ENCODE data around the gene MRPS25. TPM values are rescaled to one million over a fixed set of nuclear protein-coding genes. Genes with fewer than 3 reads are reported as not detected.

The MRPS25 gene
- total and polyA plus RNA-seq, 2 experiments from 2014 or later: 30.9 to 59.9 TPM

- DNase-seq (ENCODE audit: low spot score): no peak
- Histone ChIP-seq H3K4me2 (no peak overlapping the region), H3K36me3 (replicated peaks; ENCODE audit: insufficient read depth, low read depth) (no peaks in the 10 kb centered on the region), H4K20me1 (ENCODE audit: insufficient read depth, poor library complexity, severe bottlenecking) (no peaks in the 10 kb centered on the region), H2AFZ (no peak overlapping the region), H3K4me3 (no peak overlapping the region), H3K9me2 (replicated peaks; ENCODE audit: insufficient read depth) (no peaks in the 10 kb centered on the region), H3K79me2 (peaks cover 30% of the 10 kb centered on the region), H3K4me1 (ENCODE audit: insufficient read depth) (no peaks in the 10 kb centered on the region), H3K27ac (no peak overlapping the region), H3K9me3 (ENCODE audit: low read depth) (no peaks in the 10 kb centered on the region), H3K27me3 (no peaks in the 10 kb centered on the region)
- TF ChIP-seq CTCF (IDR thresholded peaks at IDR 0.05; ENCODE audit: poor library complexity) (no peak), EZH2 (IDR thresholded peaks at IDR 0.05; ENCODE audit: borderline replicate concordance) (no peak), EZH2phosphoT487 (IDR thresholded peaks at IDR 0.05; ENCODE audit: low read depth, severe bottlenecking, unreplicated experiment) (no peak)
- WGBS (ENCODE audit: low lambda C conversion rate, missing lambda C conversion rate): 97% methylated on average over 5 of the region's 5 CpGs
Measured at GRCh38 chr3:15094187-15094875, 29.2 kb upstream of the MRPS25 start.

GRCh38 chr3:15092686-15093085 lies 27.6 kb upstream of the MRPS25 start:
- no peak for DNase-seq (ENCODE audit: low spot score)
- Histone ChIP-seq H3K79me2 (peaks cover 20% of the 10 kb centered on the region), H3K4me3 (no peak overlapping the region), H4K20me1 (ENCODE audit: insufficient read depth, poor library complexity, severe bottlenecking) (no peaks in the 10 kb centered on the region), H3K4me1 (ENCODE audit: insufficient read depth) (no peaks in the 10 kb centered on the region), H3K27ac (no peak overlapping the region), H2AFZ (no peak overlapping the region), H3K9me2 (replicated peaks; ENCODE audit: insufficient read depth) (no peaks in the 10 kb centered on the region), H3K4me2 (no peak overlapping the region), H3K9me3 (ENCODE audit: low read depth) (no peaks in the 10 kb centered on the region), H3K36me3 (replicated peaks; ENCODE audit: insufficient read depth, low read depth) (no peaks in the 10 kb centered on the region), H3K27me3 (no peaks in the 10 kb centered on the region)
- TF ChIP-seq EZH2 (IDR thresholded peaks at IDR 0.05; ENCODE audit: borderline replicate concordance): no peak
- no peak for TF ChIP-seq EZH2phosphoT487 (IDR thresholded peaks at IDR 0.05; ENCODE audit: low read depth, severe bottlenecking, unreplicated experiment)
- no peak for TF ChIP-seq CTCF (IDR thresholded peaks at IDR 0.05; ENCODE audit: poor library complexity)
- 88% methylated on average over 1 of the region's 1 CpG for WGBS (ENCODE audit: low lambda C conversion rate, missing lambda C conversion rate)

GRCh38 chr3:15091575-15091974 lies 26.5 kb upstream of the MRPS25 start:
- no peak overlapping the region for H3K4me3 ChIP-seq
- H3K27ac ChIP-seq: no peak overlapping the region
- H3K27me3 ChIP-seq: no peaks in the 10 kb centered on the region
- H3K9me3 ChIP-seq (ENCODE audit: low read depth): no peaks in the 10 kb centered on the region
- no peak overlapping the region for H2AFZ ChIP-seq
- no peak for DNase-seq (ENCODE audit: low spot score)
- WGBS (ENCODE audit: low lambda C conversion rate, missing lambda C conversion rate): 89% methylated on average over 5 of the region's 5 CpGs
- H4K20me1 ChIP-seq (ENCODE audit: insufficient read depth, poor library complexity, severe bottlenecking): no peaks in the 10 kb centered on the region
- no peaks in the 10 kb centered on the region for H3K36me3 ChIP-seq (replicated peaks; ENCODE audit: insufficient read depth, low read depth)
- H3K4me2 ChIP-seq: no peak overlapping the region
- H3K9me2 ChIP-seq (replicated peaks; ENCODE audit: insufficient read depth): no peaks in the 10 kb centered on the region
- TF ChIP-seq EZH2phosphoT487 (IDR thresholded peaks at IDR 0.05; ENCODE audit: low read depth, severe bottlenecking, unreplicated experiment) (no peak), EZH2 (IDR thresholded peaks at IDR 0.05; ENCODE audit: borderline replicate concordance) (no peak), CTCF (IDR thresholded peaks at IDR 0.05; ENCODE audit: poor library complexity) (no peak)
- peaks cover 9% of the 10 kb centered on the region for H3K79me2 ChIP-seq
- H3K4me1 ChIP-seq (ENCODE audit: insufficient read depth): no peaks in the 10 kb centered on the region
